HG03558 (cell line): ENCODE data around the gene HPS5.
A peak's percentile ranks its signal among the peaks of the same experiment; 100 is the strongest.

Experiments used
- ATAC-seq: cut with Tn5 transposase; IDR thresholded peaks from one replicate; pipeline ENCODE4 v1.9.1; 2021; ENCODE audit warnings: moderate number of reproducible peaks; ENCODE audit not compliant: unreplicated experiment; ENCODE audit errors: extremely low read depth

Gene HPS5

GRCh38 chr11:18320617-18321016, 1.3 kb downstream of the HPS5 start:
- no peak for ATAC-seq

- ATAC-seq = no peak
Measured at GRCh38 chr11:18319914-18320313, 2.0 kb downstream of the HPS5 start.

GRCh38 chr11:18317551-18317950, 4.4 kb downstream of the HPS5 start:
- ATAC-seq = no peak

- ATAC-seq = no peak
Measured at GRCh38 chr11:18315893-18316292, 6.0 kb downstream of the HPS5 start.

- no peak for ATAC-seq
Measured at GRCh38 chr11:18314784-18315523, 7.0 kb downstream of the HPS5 start.

GRCh38 chr11:18313965-18314763, 7.8 kb downstream of the HPS5 start:
- no peak for ATAC-seq

- no peak for ATAC-seq
Measured at GRCh38 chr11:18312663-18313420, 9.1 kb downstream of the HPS5 start.

- no peak for ATAC-seq
Measured at GRCh38 chr11:18312012-18312411, 9.9 kb downstream of the HPS5 start.

GRCh38 chr11:18310800-18311340, 11.1 kb downstream of the HPS5 start:
- no peak for ATAC-seq

GRCh38 chr11:18309691-18310090, 12.2 kb downstream of the HPS5 start:
- no peak for ATAC-seq

GRCh38 chr11:18308242-18308641, 13.7 kb downstream of the HPS5 start:
- ATAC-seq = no peak

GRCh38 chr11:18307461-18308139, 14.3 kb downstream of the HPS5 start:
- no peak for ATAC-seq

GRCh38 chr11:18304745-18305144, 17.2 kb downstream of the HPS5 start:
- ATAC-seq = no peak

GRCh38 chr11:18299721-18300120, 22.2 kb downstream of the HPS5 start:
- no peak for ATAC-seq

- ATAC-seq = no peak
Measured at GRCh38 chr11:18295316-18295715, 26.6 kb downstream of the HPS5 start.

- ATAC-seq = peak; percentile 71
Measured at GRCh38 chr11:18294862-18295261, 27.1 kb downstream of the HPS5 start.

- no peak for ATAC-seq
Measured at GRCh38 chr11:18288911-18289310, 33.0 kb downstream of the HPS5 start.

- no peak for ATAC-seq
Measured at GRCh38 chr11:18285841-18286240, 36.1 kb downstream of the HPS5 start.

GRCh38 chr11:18282626-18283025, 39.3 kb downstream of the HPS5 start:
- no peak for ATAC-seq

- ATAC-seq = peak; percentile 67
Measured at GRCh38 chr11:18280438-18281045, 41.4 kb downstream of the HPS5 start.
